Neural cell (in vitro differentiated cells): Measurements from ENCODE around the gene SELENOV.

Experiments used
- EP300 ChIP-seq: fragments of 450-650 bp; conservative IDR thresholded peaks from 2 replicates; pipeline ENCODE4 v1.6.1; 2014; ENCODE audit warnings: antibody characterized with exemption, mild to moderate bottlenecking, moderate library complexity; ENCODE audit not compliant: poor library complexity, severe bottlenecking
- EZH2 ChIP-seq: fragments of 200-600, 300-800 bp; shearing (Covaris generic), sonication (generic); IDR thresholded peaks from 2 replicates; pipeline ENCODE4 v1.6.1; 2014; ENCODE audit warnings: antibody characterized with exemption, low read length, borderline replicate concordance, mild to moderate bottlenecking; ENCODE audit not compliant: insufficient read depth, poor library complexity, severe bottlenecking
- MXI1 ChIP-seq: fragments of 450-650 bp; conservative IDR thresholded peaks from 2 replicates; pipeline ENCODE4 v1.6.1; 2014; ENCODE audit warnings: antibody characterized with exemption, mild to moderate bottlenecking; ENCODE audit not compliant: poor library complexity, severe bottlenecking
- POLR2AphosphoS5 ChIP-seq: IDR thresholded peaks from 2 replicates; pipeline ENCODE4 v1.6.1; 2012
- TF ChIP-seq, protein P1 (sequence below): fragments of 450-650 bp; IDR thresholded peaks from 2 replicates; pipeline ENCODE4 v1.5.1; 2014; ENCODE audit warnings: antibody characterized with exemption, mild to moderate bottlenecking, moderate library complexity; ENCODE audit not compliant: poor library complexity, severe bottlenecking
- TF ChIP-seq, protein P2 (sequence below): IDR thresholded peaks from 2 replicates; pipeline ENCODE4 v1.6.1; 2012; ENCODE audit warnings: borderline replicate concordance

DNA sequence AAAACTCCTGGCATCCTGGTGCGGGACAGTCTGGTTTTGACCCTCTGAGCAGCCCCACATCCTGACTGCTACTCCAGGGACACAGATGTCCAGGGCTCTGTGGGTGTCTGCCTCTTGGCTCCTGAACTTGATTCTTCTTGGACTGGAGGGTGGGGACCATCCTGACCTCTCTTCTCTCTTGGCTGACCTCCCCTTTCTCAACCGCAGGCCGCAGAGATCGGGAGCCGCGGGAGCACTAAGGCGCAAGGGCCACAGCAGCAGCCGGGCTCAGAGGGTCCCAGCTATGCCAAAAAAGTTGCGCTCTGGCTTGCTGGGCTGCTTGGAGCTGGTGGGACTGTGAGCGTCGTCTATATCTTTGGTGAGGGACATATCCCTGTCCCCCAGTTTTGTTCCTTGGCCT, 33.3 kb upstream of the SELENOV start:
- TF ChIP-seq, protein P1, sequence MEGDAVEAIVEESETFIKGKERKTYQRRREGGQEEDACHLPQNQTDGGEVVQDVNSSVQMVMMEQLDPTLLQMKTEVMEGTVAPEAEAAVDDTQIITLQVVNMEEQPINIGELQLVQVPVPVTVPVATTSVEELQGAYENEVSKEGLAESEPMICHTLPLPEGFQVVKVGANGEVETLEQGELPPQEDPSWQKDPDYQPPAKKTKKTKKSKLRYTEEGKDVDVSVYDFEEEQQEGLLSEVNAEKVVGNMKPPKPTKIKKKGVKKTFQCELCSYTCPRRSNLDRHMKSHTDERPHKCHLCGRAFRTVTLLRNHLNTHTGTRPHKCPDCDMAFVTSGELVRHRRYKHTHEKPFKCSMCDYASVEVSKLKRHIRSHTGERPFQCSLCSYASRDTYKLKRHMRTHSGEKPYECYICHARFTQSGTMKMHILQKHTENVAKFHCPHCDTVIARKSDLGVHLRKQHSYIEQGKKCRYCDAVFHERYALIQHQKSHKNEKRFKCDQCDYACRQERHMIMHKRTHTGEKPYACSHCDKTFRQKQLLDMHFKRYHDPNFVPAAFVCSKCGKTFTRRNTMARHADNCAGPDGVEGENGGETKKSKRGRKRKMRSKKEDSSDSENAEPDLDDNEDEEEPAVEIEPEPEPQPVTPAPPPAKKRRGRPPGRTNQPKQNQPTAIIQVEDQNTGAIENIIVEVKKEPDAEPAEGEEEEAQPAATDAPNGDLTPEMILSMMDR = no peak
- TF ChIP-seq POLR2AphosphoS5 (no peak), MXI1 (no peak), EP300 (no peak), EZH2 (no peak)
- TF ChIP-seq, protein P2, sequence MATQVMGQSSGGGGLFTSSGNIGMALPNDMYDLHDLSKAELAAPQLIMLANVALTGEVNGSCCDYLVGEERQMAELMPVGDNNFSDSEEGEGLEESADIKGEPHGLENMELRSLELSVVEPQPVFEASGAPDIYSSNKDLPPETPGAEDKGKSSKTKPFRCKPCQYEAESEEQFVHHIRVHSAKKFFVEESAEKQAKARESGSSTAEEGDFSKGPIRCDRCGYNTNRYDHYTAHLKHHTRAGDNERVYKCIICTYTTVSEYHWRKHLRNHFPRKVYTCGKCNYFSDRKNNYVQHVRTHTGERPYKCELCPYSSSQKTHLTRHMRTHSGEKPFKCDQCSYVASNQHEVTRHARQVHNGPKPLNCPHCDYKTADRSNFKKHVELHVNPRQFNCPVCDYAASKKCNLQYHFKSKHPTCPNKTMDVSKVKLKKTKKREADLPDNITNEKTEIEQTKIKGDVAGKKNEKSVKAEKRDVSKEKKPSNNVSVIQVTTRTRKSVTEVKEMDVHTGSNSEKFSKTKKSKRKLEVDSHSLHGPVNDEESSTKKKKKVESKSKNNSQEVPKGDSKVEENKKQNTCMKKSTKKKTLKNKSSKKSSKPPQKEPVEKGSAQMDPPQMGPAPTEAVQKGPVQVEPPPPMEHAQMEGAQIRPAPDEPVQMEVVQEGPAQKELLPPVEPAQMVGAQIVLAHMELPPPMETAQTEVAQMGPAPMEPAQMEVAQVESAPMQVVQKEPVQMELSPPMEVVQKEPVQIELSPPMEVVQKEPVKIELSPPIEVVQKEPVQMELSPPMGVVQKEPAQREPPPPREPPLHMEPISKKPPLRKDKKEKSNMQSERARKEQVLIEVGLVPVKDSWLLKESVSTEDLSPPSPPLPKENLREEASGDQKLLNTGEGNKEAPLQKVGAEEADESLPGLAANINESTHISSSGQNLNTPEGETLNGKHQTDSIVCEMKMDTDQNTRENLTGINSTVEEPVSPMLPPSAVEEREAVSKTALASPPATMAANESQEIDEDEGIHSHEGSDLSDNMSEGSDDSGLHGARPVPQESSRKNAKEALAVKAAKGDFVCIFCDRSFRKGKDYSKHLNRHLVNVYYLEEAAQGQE = no peak
